Anterior cingulate cortex (tissue), 58 donors: ENCODE data around the gene TRIM7.
"Not testable (repeated sequence)": the region's sequence is repeated elsewhere in the genome, so short reads cannot be mapped to it uniquely, and the experiment has no call there.

ENCODE experiments used
- DNase-seq, 58 donors: peaks; one replicate each; lab custom pipeline; 2025; lab: John Stamatoyannopoulos, UW

TRIM7 gene

DNA sequence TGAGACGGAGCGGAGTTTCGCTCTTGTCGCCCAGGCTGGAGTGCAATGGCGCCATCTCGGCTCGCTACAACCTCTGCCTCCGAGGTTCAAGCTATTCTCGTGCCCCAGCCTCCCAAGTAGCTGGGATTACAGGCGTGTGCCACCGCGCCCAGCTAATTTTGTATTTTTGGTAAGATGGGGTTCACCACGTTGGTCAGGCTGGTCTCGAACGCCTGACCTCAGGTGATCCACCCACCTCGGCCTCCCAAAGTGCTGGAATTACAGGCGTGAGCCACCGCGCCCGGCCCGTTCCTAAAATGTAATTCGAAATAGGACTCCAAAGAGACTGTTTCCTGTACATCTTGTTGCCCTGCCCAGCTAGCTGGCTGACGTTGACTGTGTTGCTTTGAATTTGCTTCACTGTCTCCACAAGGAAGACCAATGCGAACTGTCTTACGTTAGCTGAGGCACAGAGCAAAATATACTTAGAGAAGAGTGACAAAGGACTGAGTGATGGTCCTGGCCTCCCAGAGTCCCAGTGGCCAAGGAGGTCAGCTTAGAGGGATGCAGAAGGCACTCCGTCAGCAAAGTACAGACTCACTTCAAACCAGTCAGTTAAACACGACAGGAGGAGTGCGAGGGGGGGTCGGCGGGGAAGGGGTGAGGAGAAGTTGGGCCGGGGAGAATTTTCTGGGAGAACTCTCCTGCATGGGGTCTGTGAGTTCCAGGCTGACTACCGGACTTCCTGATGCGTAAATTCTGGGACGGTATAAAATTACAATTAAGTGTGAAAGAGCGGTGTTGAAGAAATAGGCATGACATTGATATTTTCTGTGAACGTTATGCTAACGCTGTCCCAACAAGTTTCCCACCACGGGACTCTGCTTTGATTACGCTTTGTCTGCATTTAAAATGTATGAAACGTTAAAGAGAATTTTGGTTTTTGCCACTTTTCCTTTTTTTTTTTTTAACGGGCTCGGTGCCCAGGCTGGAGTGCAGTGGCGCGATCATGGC is 11.3 kb upstream of the TRIM7 start:
- DNase-seq: no peak

DNA sequence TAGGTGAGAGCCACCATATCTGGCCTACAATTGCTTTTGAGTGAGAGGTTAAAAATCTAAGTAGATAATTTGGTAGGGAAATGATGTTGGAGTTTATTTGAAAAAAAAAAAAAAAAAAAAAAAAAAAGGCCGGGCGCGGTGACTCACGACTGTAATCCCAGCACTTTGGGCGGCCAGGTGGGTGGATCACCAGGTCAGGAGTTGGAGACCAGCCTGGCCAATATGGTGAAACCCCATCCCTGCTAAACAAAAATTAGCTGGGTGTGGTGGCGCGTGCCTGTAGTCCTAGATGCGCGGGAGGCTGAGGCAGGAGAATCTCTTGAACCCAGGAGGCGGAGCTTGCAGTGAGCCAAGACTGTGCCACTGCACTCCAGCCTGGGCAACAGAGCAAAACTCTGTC is 9.3 kb upstream of the TRIM7 start:
- DNase-seq: not testable (repeated sequence)

- no peak for DNase-seq
These were observed 7.9 kb upstream of the TRIM7 start for GRCh38 chr5:181212934-181213333.

DNA sequence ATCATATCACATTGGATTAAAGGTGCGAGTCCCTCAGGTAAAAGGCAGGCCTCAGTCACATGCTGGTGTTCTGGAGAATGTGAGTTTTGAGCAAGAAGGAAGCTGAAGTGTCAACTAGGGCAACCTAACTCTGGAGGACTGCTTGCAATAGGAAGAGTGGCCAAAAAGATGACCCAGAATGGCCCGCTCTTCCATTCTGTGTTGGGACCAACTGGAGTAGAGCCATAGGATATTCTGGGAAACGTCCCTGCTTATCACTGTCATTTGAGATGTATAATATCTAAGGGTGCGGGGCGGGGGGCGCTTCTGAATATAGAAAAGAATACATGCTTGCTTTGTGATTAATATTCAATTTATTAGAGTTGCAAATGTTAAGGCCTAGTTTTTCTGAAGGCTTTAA is 7.1 kb upstream of the TRIM7 start:
- no peak for DNase-seq

DNA sequence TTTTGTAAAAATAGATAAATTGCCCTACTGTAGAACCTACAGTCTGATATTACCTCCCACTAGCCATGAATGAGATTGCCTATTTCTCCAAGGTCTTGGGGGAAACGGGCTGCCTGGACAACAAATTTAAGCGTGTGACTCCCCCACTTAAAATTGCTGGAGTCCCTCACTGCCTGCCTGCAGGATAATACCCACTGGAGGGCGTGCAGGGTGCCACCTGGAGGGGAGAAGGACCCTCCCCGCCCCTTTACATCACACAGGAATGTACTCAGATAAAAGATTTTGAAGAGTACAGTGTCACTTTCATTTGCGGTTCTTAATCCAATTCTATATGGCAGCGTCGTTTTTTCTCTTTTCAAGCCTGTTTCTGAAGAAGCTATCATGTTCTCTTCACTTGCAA is 6.2 kb upstream of the TRIM7 start:
- no peak for DNase-seq

- not testable (repeated sequence) for DNase-seq
These were observed 5.7 kb upstream of the TRIM7 start for GRCh38 chr5:181210698-181211097.

DNA sequence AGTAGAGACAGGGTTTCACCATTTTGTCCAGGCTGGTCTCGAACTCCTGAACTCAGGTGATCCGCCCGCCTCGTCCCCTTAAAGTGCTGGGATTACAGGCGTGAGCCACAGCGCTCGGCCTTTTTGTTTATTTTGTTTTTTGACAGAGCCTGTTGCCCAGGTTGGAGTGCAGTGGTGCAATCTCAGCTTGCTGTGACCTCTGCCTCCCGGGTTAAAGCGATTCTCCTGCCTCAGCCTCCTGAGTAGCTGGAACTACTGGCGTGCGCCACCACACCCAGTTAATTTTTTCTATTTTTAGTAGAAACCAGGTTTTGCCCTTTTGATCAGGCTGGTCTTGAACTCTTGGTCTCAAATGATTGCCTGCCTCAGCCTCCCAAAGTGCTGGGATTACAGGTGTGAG is 5.2 kb upstream of the TRIM7 start:
- DNase-seq: not testable (repeated sequence)

- not testable (repeated sequence) for DNase-seq
These were observed 4.0 kb upstream of the TRIM7 start for GRCh38 chr5:181209006-181209405.

- DNase-seq: no peak
These were observed 2.9 kb upstream of the TRIM7 start for GRCh38 chr5:181207960-181208253.

- no peak for DNase-seq
These were observed 2.4 kb upstream of the TRIM7 start for GRCh38 chr5:181207214-181207959.

DNA sequence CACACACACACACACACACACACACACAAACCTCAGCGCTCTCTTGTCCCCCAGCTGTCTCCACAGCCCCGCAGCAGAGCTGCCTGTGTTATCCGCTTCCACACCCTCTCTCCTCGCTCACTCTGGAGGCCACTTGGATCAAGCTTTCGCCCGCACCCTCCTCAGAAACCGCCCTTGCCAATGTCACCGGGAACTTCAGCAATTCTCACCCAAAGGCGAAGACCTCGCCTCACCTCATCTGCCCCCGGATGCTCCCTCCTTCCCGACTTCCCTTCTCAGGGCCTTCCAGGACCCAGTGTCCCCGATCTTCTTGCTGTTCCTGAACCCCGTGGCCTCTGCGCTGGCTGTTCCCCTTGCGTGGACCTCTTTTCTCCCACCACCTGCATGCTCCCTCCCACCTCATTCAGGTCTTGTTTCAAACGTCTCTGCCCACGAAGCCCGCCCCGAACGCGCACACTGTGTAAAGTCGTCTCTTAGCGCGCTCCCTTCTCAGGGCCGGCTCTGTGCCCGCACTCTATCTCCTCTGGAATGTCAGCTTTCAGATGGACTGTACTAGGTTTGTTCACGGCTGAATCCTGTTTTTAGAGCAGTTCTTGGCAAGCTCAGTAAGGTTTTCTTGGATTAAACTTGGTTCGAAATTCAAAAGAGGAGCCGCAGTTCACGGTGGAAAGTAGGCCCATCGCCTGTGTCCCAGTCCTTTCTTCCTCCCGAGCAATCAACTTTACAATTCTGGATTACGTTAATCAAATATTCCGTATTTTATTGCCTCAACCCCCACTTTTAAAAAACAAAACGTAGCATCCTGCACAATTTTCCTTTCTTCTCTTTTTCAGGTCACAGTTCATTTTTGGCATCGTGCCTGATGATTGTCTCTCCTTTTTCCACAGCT is 1.0 kb upstream of the TRIM7 start:
- no peak for DNase-seq

DNA sequence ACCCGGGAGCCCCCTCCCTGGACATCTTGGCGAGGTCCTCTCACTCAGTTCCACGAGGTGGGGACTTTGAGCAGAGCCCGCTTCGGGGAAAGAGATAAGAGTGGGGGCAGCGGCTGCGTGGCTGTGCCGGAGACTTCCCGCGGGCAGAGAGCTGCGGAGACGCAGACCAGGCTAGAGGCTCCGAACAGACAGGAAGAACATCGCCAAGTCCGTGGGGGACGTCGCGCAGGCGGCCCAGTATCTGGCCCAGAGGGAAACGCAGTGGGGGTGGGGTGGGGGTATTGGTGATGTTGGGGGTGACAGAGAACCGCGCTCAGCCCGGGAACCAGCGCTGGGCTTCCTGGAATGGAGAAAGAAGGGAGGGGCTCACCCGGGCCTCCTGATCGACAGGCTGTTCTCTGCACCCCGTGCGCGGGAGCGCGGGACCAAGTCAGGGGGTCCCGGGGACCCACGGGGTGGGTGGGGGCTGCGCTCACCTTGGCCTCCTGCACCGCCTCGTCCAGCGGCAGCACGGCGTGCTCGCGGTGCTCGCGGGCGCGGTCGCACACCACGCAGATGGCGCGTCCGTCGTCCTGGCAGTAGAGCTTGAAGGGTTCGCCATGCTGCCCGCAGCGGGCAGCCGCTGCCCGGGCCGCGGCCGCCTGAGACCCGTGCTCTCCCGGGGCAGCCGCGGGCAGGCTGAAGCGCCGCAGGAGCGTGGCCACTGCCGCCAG is 727 bp downstream of the TRIM7 start:
- no peak for DNase-seq

DNA sequence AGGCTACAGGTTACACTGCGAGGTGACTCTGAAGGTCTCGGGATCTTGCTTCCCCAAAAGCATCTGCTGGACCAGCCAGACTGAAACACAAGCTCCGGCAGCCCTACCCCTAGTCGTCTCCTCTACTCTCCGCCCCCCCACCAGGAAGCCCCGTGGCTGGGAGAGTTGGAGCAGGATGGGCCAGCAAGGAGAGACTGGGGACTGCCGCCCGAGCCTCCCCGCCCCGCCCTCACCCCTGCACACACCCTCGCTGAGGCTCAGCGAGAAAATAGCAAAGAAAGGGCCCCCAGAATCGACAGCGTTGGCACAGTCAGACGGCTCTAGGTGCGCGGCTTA is 1.3 kb downstream of the TRIM7 start:
- no peak for DNase-seq

- DNase-seq: no peak
These were observed 1.8 kb downstream of the TRIM7 start for GRCh38 chr5:181203093-181203711.

DNA sequence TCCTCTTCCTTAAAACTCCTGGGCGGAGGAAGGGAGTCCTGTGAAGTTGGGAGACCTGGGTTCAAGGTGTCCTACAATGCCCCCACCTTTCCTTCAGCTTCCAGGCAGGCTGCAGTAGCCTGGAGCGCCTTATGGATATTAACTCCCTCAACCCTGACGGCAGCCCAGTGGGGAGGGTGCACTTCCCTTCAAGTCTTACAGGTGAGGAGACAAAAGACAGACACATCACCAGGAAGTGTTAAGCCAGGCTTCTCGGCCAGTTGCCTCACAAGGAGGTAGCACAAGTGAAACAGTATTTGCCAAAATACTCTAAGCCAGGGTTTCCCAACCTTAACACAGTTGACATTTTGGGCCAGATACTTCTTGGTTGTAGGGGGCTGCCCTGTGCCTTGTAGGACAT is 4.2 kb downstream of the TRIM7 start:
- DNase-seq: no peak

DNA sequence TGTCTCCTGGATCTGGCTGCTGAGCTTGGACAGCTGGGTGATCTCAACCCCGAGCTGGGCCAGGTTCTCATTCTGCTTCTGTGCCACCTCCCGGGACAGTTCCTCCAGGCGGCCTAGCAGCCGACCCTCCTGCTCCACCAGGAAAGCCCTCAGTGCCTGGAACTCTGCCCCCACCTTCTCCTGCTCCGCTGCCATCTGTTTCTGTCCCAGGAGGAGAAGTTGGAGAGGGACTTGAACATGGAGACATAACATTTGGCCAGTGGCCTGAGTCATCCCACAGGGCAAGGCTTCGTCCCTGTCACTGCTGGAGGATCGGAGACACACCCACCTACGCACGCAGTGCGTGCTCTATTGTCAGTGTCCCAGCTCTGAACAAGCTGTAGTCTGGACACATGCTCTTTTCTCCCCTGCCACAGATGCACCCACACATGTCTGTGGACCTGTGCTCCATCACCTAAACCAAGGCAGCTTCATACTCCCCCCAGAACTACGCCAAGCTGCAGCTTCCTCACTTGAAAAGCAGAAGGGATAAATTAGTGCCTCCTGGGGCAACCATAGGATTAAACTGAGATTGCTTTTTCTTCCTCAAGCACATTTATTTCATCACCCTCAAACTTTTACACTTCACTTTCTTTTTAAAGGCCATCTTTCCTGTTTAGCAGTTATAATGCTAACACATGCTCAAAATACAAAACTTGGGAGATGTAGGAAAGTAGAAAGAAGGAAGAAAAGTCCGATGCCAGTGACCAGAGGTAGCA is 4.9 kb downstream of the TRIM7 start:
- DNase-seq: no peak

DNA sequence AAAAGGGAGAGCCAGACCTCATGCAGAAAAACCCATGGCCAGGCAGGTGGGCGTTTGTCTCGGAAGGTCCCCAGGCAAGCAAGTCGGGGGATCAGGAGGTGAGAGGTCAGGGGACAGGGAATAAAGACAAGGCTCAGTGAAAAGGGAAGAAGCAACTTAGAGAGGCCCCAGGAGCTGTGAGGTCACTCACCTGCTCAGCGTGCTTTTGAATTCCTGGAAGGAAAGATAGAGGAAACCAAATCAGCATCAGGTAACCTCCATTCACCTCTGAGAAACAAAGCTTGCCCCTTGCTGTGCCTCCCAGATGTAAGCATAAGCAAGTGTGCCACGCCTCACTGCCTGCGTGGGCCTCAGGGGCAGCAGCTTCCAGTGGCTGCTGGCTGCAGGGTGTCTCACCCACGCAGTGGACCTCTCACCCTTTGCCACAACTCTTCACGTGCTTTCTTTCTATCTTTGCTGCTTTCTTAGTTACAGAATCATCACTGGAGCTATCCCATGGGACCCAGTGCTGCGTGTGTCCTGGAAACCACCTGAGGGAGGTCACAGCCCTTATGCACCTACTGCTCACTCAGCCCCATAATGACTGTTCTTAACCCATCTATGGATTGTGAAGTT is 6.0 kb downstream of the TRIM7 start:
- DNase-seq: no peak

- no peak for DNase-seq
These were observed 6.8 kb downstream of the TRIM7 start for GRCh38 chr5:181198106-181198685.
